GM11168 (cell line): Measurements from ENCODE around the gene SPEN.

Source experiments
- in situ Hi-C: fragments of 300-500 bp; cut with MboI; formaldehyde crosslinking; loops from one replicate; pipeline ENCODE4 v1.12.0; 2022; ENCODE audit warnings: low sequenced_read_pairs; ENCODE audit not compliant: unreplicated experiment

The SPEN gene

DNA sequence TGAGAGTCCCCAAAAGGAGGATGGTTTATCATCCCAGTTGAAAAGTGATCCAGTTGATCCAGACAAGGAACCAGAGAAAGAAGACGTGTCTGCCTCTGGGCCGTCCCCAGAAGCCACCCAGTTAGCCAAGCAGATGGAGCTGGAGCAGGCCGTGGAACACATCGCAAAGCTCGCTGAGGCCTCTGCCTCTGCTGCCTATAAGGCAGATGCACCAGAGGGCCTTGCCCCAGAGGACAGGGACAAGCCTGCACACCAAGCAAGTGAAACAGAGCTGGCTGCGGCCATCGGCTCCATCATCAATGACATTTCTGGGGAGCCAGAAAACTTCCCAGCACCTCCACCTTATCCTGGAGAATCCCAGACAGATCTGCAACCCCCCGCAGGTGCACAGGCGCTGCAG, 85.1 kb downstream of the SPEN start:
- in situ Hi-C loops, result loop anchor here (10.0 kb wide), 1 partner anchor 128 kb away; the partner anchor contains the start of gene UQCRHL

DNA sequence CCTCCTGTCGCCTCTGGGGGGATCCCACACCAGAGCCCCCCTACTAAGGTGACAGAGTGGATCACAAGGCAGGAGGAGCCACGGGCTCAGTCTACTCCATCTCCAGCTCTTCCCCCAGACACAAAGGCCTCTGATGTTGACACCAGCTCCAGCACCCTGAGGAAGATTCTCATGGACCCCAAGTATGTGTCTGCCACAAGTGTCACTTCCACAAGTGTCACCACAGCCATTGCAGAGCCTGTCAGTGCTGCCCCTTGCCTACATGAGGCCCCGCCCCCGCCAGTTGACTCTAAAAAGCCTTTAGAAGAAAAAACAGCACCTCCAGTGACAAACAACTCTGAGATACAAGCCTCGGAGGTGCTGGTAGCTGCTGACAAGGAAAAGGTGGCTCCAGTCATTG, 86.2 kb downstream of the SPEN start:
- in situ Hi-C loops, result loop anchor here (10.0 kb wide), 1 partner anchor 129 kb away; the partner anchor contains the start of gene UQCRHL

DNA sequence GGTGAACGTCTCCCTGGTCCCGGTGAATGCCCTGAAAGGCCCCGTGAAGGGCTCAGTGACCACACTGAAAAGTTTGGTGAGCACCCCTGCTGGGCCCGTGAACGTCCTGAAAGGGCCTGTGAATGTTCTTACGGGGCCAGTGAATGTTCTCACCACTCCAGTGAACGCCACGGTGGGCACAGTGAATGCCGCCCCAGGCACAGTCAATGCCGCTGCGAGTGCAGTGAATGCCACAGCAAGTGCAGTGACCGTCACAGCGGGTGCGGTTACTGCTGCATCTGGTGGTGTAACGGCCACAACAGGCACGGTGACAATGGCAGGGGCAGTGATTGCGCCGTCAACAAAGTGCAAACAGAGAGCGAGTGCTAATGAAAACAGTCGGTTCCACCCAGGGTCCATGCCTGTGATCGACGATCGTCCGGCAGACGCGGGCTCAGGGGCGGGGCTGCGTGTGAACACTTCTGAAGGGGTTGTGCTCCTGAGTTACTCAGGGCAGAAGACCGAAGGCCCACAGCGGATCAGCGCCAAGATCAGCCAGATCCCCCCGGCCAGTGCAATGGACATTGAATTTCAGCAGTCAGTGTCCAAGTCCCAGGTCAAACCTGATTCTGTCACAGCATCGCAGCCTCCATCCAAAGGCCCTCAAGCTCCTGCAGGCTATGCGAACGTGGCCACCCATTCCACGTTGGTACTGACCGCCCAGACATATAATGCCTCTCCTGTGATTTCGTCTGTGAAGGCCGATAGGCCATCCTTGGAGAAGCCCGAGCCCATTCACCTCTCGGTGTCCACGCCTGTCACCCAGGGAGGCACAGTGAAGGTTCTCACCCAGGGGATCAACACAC, 86.9 kb downstream of the SPEN start:
- in situ Hi-C loops, result loop anchor here (10.0 kb wide), 1 partner anchor 130 kb away; the partner anchor contains the start of gene UQCRHL

DNA sequence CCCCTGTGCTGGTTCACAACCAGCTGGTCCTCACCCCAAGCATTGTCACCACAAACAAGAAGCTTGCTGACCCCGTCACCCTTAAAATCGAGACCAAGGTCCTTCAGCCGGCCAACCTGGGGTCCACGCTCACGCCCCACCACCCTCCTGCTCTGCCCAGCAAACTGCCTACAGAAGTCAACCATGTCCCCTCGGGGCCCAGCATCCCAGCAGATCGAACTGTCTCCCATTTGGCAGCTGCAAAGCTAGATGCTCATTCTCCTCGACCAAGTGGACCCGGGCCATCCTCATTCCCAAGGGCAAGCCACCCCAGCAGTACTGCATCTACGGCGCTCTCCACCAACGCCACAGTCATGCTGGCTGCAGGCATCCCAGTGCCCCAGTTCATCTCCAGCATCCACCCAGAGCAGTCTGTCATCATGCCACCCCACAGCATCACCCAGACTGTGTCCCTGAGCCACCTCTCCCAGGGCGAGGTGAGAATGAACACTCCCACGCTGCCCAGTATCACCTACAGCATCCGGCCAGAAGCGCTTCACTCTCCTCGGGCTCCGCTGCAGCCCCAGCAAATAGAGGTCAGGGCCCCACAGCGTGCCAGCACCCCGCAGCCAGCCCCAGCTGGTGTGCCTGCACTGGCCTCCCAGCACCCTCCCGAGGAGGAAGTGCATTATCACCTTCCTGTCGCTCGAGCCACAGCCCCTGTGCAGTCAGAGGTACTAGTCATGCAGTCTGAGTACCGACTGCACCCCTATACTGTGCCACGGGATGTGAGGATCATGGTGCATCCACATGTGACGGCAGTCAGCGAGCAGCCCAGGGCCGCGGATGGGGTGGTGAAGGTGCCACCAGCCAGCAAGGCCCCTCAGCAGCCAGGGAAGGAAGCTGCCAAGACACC, 87.8 kb downstream of the SPEN start:
- in situ Hi-C loops, result loop anchor here (10.0 kb wide), 1 partner anchor 131 kb away; the partner anchor contains the start of gene UQCRHL

DNA sequence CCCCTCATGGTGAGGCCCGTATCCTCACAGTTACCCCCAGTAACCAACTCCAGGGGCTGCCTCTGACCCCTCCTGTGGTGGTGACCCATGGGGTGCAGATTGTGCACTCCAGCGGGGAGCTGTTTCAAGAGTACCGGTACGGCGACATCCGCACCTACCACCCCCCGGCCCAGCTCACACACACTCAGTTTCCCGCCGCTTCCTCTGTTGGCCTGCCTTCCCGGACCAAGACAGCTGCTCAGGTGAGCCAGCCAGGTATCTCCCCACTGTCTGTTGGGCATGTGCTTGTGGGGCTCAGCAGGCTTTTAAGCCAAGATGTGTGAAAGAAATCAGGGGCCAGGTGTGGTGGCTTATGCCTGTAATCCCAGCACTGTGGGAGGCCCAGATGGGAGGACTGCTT, 88.5 kb downstream of the SPEN start:
- in situ Hi-C loops, result loop anchor here (10.0 kb wide), 1 partner anchor 131 kb away; the partner anchor contains the start of gene UQCRHL

DNA sequence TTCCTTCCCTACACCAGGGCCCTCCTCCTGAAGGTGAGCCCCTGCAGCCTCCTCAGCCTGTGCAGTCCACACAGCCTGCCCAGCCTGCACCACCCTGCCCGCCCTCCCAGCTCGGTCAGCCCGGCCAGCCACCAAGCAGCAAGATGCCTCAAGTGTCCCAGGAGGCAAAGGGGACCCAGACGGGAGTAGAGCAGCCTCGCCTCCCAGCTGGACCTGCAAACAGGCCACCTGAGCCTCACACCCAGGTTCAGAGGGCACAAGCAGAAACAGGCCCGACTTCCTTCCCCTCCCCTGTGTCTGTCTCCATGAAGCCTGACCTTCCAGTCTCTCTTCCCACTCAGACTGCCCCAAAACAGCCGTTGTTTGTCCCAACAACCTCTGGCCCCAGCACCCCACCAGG, 89.6 kb downstream of the SPEN start:
- in situ Hi-C loops, result loop anchor here (10.0 kb wide), 1 partner anchor 132 kb away; the partner anchor contains the start of gene UQCRHL

DNA sequence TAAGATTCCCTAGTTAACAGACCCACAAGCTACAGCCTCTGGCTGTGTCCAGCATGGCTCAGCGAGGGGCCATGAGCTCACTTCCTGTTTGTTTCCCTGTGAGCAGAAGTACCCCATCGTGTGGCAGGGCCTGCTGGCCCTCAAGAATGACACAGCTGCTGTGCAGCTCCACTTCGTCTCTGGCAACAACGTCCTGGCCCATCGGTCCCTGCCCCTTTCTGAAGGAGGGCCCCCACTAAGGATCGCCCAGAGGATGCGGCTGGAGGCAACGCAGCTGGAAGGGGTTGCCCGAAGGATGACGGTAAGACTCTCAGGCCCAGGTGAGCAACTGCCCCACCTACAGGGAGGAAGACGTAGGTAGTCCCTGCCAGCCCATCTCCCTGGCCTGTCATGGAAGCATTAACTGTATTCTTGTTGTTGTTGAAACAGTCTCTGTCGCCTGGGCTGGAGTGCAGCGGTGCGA, 90.2 kb downstream of the SPEN start:
- in situ Hi-C loops, result loop anchor here (10.0 kb wide), 1 partner anchor 133 kb away; the partner anchor contains the start of gene UQCRHL

DNA sequence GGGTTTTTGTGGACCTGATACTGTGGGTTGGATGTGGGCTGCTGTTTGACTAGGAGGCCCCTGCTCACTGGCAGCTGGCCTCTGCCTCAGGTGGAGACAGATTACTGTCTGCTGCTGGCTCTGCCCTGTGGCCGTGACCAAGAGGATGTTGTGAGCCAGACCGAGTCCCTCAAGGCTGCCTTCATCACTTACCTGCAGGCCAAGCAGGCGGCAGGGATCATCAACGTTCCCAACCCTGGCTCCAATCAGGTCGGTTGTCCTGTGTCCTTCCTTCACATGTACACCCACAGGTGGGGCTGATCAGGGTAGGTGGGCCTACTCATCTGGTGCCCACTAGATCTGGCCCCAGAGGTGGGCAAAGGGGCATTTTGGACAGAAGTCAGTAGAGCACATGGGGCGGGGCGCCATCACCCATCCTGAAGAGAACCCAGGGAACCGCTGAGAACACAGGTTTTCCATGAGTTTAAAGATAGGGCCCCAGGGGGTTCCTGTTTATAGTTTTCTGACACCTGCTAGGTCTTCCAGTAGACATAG, 91.2 kb downstream of the SPEN start:
- in situ Hi-C loops, result loop anchor here (10.0 kb wide), 1 partner anchor 134 kb away; the partner anchor contains the start of gene UQCRHL

DNA sequence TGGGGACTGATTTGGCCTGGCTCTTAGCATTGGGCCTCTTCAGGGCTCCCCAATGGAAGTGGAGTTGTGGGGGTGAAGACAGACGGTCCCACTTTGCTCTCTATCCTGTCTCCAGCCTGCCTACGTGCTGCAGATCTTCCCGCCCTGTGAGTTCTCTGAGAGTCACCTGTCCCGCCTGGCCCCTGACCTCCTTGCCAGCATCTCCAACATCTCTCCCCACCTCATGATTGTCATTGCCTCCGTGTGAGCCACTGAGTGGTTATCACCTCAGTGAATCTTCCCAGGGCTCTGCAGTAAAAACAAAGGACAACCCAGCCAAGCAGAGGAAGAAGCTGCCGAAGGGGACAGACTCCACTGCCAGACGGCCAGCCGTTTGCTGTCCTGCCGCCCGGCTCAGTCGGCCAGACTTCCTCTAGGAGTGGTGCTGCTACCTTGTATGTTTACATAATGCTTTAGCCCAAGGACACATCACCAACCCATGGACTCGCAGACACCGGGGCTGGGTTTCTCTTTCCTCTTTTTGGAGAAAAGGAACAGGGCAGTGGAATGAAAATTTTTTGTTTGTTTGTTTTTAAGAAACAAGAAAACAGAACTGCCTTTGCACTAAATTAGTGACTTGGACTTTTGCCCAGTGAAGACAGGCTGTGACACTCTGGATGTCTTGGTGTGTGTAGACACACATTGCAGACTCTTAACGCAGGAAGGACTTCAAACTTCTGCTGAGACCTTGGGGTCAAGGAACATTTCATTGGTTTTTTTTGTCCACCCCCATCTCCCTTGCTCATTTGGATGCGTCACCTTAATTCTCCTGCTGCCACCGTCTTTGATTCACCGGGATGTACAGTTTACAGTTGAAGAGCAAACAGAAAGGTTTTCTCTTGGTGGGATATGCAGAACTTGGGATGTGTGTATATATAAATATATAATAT, 91.9 kb downstream of the SPEN start:
- in situ Hi-C loops, result loop anchor here (10.0 kb wide), 1 partner anchor 135 kb away; the partner anchor contains the start of gene UQCRHL

DNA sequence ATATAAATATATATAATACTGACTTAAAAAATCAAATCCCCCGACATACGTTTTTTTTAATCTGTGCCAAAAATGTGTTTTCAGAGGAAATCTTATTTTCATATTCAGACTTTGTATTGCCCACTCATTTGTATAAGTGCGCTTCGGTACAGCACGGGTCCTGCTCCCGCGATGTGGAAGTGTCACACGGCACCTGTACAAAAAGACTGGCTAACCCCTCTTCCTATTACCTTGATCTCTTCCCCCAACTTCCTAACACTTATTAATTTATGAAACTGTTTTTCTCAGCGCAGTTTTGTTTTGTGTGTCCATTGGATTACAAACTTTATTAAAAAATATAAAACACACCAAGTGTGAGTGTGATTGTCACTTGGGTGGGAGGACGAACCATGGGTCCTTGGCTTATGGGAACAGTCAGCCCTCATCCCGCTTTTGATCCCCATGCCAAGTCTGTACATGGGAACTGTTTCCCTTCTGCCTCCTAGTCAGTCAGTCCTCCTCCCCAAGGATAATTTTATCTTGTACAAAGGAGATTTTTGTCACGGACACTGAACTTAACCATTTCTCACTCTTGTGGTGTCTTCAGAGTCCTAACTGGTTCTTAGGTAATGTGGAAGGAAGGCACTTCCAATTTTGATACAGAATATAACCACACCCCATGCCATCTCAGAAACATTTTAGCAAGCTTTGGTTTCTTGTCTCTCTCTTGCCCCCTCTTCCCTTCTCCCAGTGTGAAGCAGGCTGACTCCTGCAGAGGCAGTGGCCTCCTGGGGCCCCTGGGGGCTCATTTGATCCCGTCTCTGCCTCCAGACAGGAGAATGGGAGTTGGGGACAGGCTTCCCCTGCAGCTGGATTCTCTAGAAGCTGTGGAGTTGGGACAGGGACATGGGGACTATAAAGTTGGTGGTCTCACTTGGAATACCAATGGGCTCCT, 92.9 kb downstream of the SPEN start:
- in situ Hi-C loops, result no loop called here

DNA sequence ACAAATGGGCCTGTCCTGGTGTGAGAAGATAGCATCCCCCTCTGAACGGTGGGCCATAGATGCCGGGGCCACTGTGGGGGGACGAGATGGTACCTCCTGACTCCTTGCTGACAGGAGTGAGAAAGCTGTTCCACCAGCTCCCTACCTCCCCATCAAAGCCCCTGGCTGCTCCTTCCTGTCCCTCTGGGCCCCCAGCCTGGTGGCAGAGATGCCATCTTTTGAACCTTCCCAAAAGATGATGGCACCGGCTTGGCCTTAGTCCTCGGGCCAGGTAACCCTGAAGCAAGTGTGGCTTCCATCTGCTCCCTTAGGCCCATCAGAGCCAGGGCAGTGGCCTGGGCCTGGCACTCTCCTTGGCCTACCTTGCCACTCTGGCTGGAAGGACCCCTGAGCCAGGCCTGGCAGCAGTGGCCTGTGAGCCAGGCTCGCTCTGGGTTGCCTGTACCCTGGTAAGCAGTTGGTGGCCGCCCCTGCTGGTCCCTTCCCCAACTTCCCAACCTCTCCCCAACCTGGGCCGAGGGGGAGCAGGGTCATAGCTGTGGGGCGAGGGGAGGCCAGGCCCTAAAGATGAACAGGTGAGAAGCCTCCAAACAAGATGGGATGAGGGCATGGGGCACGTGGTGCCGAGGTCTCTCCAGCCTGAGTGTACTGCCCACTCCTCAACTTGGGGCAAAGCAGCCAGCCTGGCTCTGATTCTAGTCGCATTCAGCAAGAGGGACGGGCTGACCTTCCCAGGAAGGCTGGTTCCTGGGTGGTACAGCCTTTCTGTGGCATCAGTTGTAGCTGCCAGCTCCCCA, 93.7 kb downstream of the SPEN start:
- in situ Hi-C loops, result no loop called here

DNA sequence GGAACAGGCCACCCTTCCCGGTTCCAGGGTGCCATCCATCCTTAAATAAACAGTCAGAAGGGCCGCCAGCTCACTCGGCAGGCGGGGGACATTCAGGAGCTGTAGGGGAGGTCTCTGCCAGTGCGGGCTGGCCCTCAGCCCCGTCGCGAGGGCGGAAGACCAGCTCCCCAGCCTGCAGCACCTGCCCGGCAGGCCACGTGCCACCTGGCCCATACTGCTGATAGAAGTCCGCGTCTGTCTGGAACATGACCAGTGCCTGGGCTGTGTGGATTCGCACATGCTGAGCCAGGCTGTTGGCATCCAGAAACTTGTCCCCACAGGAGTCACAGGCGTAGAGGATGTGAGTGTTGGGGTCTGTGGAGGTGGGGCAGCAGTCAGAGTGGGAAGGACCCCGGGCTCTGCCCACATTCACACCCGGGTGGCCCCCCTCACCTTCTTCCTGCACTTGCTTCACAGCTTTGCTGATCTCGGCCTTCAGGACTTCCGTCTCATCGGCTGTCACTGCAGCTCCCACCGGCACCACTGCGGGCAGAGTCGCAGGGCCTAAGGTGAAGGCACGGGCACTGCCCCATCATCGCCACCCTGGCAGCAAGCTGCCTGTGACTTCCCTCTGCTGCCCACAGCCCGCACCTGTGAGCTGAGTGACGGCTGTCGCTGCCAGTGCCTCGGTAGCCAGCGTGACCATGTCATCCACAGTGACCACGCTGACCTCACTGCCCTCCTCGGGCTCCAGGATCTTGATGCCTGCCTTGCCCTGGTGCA, 94.6 kb downstream of the SPEN start:
- in situ Hi-C loops, result no loop called here

DNA sequence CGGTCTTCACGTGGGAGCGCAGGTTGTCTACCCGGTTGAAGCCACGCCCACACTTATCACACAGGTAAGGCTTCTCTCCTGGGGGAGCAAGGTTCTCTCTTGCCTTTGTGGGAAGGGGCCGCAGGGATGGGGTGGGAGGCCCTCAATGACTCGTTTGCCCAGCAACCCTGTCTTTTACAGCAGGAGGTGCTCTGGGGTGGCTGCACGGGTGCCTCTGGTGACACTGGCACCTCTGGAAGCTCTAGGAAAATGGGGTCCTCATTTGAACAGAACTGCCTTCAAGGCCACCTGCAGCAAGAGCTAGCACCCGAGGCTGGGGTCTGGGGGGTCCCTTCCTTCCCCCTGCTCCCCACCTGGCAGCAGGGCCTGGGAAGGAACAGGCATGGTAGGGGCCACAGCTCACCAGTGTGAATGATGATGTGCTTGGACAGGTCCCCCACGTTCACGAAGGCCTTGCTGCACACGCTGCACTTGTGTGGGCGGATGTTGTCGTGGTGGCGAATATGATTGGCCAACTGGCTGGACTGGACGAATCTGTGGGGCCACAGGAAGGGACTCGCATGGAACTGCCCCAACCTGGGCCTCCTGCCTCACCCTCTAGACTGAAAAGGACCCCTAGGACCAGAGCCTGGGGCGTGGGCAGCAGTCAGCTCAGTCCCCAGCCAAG, 95.3 kb downstream of the SPEN start:
- in situ Hi-C loops, result no loop called here

DNA sequence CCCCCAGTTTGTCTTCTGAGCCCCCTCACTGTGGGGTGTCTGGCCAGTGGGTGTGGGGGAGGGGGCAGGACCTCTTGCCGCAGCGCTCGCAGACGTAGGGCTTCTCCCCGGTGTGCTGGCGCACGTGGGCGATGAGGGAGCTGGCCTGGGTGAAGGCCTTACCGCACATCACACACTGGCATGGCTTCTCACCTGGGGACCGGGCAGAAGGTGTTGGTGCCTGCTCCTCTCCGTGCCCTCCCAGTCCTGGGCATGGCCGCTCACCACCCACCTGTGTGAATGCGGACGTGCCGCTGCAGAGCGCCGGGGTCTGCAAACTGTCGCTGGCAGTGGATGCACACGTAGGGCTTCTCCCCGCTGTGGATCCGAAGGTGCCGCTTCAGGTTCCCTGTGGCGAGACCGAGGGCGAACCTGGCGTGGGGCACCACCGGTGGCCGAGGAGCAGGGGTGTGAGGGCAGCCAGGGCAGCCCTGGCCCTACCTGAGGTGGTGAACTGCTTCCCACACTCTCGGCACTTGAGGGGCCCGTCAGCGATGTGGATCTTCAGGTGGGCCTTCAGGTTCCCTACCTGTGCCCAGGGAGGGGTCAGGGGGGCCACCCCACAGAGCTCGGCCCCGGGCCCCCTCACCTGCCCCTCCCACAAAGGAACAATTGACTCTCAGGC, 96.0 kb downstream of the SPEN start:
- in situ Hi-C loops, result no loop called here

DNA sequence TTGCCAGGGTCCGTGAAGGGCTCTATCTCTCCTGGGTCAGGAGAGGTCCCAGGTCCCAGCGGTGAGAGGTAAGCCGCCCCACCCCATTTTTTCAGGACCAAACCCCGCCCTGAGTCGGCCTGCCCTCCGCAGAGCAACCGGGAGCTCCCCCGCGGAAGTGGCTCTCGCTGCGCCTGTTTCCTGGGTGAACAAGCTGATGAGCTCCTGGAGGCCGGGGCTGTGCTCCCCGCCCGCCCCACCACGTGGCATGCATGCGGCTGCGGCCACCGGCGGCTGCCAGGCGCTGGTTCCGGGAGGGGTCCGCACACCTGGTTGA, 96.4 kb downstream of the SPEN start:
- in situ Hi-C loops, result no loop called here
